Activated CD4-positive, alpha-beta T cell treated with anti-CD3 and anti-CD28 coated beads for 24 hours (primary cell): ENCODE data around the gene TLCD3A.
"Not testable (repeated sequence)": the region's sequence is repeated elsewhere in the genome, so short reads cannot be mapped to it uniquely, and the experiment has no call there.

Experiments
- DNase-seq, 2 donors: peaks; one replicate each; pipeline ENCODE4 v3.0.0-alpha.2; 2020; ENCODE audit warnings: low read depth in 2 of 2

Gene TLCD3A

GRCh38 chr17:788551-788950, 56.2 kb downstream of the TLCD3A start:
- DNase-seq, result no peak

DNA sequence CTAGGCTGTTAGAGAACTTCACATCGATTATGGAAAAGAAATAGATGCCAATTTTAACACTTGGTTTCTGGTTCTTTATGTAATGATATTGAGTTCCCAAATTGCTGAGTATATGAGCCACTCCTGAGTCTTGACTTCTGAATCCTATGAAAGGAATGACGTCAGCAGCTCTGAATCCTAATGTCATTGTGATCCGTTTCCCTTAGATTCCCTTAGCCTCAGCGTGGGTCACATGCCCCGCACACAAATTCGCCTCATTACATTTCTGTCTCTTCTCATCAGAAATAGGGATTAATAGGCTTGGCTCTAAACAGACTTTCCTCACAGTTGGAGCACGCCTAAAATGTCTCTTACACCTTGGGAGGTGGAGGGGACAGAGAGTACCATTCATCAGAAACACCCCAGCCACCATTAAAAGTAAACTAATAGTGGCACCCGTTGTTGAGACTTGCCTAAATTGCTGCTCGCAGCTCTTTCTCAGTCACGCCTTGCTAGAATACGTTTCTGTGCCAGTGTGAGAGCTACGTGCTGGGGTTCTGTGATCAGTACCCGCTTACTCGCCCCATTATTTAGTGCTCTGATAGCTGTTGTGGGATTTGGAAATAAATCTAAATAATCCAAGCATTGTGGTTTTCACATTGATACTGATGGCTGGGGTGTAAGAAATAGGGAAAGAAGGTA, 56.9 kb downstream of the TLCD3A start:
- DNase-seq, result no peak

DNA sequence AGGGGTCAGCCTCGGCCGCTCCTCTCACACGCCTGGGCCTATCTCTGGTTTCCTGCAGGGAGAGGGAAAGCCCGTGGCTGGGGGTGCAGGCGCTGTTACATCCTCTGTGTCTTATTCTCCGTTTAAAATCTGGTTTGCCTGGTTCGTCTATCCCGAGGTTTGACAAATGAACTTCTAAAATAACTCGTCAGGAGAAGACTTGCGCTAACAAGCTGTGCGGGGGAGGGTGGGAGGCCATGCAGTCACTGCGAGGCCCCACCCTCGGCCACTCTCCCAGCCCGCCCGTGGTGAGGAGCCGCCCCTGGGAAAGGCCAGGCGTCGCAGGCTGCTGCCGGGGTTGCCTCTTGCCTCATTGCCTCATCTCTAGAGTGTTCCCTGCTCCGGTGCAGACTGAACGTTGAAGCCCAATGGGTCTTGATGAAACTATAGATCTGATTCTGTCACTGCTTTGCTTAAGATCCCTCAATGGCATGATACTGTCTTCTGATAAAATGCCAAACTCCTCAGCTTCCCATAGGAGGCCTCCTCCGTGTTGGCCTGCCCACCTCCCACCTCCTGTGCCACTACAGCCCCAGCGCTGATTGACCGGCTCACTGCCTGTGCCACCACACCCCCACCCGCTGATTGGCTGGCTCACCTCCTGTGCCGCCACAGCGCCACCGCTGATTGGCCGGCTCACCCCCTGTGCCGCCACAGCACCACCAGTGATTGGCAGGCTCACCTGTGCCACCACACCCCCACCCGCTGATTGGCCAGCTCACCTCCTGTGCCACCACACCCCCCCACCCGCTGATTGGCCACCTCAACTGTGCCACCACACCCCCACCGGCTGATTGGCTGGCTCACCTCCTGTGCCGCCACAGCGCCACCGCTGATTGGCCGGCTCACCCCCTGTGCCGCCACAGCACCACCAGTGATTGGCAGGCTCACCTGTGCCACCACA, 57.8 kb downstream of the TLCD3A start:
- not testable (repeated sequence) for DNase-seq

DNA sequence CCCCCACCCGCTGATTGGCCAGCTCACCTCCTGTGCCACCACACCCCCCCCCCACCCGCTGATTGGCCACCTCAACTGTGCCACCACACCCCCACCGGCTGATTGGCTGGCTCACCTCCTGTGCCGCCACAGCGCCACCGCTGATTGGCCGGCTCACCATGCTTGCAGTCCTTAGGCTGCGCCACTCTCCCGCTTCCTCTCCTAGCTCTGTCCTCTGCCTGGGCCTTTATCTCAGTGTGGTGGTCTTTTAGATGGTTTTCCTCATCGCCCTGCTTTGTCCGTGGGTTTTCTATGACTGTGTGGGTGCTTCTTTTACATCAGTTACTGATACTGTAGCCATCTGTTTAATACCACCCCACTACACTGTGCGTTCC, 58.5 kb downstream of the TLCD3A start:
- DNase-seq, result not testable (repeated sequence)

- DNase-seq, result no peak
Measured at GRCh38 chr17:791829-792228, 59.4 kb downstream of the TLCD3A start.

DNA sequence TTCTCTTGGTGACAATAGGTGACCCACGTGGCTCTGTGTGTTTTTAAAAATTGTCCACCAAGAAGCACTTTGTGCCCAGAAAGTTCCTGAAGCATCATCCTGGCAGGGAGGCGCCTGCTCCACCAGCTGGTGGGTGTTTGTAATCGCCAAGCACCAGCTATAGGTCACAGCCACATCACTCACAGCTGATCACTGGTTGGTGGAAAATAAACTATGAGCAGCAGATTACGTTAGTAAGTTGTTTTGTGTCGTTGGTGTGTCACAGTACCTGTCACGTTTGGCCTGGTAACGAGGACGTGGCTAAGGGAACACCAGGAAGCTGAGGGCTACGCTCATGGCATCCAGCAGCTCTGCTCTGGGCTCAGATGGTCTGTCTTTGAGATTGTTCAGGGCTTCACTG, 59.9 kb downstream of the TLCD3A start:
- DNase-seq, result no peak
